GM12801 (cell line): ENCODE data around the gene ITPR3.

Source experiments
- TF ChIP-seq, protein P1 (sequence below): IDR thresholded peaks from one replicate; pipeline ENCODE4 v1.5.1; 2011; ENCODE audit warnings: control low read depth; ENCODE audit not compliant: insufficient read length; ENCODE audit errors: extremely low read depth

The ITPR3 gene

DNA sequence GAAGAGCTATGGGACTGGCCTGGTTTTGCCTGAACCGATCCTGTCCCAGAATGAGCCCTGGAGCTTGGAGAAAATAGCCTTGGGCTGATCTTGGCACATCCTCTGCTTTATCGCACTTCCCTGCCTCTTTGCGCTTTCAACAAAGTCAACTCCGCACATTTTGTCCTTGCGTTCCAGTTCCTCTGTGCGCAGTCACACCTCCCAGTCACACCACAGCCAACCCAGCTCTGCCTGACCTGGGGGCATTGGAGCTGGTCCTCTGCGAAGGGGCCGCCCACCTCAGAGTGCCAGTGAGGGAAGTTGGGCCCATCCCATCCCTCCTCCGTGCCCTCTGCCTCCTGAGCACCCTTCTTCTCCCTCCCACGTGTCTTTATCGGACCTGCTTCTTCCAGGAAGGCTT lies 107.3 kb downstream of the ITPR3 start:
- TF ChIP-seq, protein P1, sequence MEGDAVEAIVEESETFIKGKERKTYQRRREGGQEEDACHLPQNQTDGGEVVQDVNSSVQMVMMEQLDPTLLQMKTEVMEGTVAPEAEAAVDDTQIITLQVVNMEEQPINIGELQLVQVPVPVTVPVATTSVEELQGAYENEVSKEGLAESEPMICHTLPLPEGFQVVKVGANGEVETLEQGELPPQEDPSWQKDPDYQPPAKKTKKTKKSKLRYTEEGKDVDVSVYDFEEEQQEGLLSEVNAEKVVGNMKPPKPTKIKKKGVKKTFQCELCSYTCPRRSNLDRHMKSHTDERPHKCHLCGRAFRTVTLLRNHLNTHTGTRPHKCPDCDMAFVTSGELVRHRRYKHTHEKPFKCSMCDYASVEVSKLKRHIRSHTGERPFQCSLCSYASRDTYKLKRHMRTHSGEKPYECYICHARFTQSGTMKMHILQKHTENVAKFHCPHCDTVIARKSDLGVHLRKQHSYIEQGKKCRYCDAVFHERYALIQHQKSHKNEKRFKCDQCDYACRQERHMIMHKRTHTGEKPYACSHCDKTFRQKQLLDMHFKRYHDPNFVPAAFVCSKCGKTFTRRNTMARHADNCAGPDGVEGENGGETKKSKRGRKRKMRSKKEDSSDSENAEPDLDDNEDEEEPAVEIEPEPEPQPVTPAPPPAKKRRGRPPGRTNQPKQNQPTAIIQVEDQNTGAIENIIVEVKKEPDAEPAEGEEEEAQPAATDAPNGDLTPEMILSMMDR, result no peak

DNA sequence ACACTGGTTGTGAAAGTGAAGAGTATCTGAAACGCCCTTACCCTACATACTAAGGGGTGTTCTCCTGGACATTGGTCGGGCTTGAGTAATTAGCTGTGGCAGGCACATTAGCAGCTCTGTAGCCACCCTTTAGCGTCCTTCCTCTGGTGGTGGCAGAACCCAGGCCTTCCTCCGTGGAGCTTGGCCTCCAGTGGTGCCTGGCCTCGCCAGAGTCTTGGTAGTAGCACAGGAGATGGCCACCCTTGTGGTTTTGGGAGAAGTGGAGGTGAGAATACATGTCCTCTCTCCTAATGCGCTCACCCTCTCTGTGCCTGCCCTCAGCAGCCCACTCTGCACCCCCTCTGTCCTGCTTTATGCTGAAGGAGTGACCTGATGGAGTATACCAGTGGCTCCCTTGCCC lies 107.9 kb downstream of the ITPR3 start:
- TF ChIP-seq, protein P1, result no peak

DNA sequence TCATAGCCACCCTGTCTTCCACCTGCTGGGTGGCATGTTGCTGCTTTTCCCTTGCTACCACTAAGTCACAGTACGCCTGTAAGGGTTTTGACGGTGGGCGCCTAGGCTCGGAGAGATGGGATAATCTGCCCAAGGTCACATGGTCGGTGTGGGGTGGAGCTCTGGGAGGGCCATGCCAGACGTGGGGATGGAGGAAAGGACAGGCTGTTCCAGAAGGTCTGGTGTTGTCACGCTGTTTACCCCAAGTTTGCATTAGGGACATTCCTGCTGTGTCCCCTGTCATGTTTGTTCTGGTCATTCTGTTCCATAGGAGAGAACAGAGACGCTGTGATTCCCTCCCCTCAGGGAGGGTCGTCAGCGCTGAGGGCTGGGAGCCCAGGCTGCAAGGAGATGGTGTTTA lies 109.5 kb downstream of the ITPR3 start:
- TF ChIP-seq, protein P1, result no peak

DNA sequence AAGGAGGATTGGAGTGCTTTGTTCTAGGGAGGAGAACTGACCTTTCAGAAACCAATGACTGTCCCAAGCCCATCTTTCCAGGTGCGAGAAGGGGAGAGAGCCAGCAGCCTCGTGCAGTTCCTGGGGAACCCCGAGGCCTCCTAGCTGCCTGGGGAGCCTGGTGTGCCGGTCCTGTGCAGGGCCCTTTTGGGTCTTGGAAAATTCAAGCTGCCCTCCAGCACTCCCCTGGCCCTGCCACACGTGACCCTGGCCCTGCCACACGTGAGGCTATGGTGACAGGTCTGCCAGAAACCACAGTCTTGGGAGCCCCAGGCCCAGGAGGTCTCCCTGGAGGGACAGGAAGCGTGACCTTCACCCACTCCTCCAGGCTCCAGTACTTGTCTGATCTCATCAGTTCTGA lies 109.9 kb downstream of the ITPR3 start:
- TF ChIP-seq, protein P1, result no peak

DNA sequence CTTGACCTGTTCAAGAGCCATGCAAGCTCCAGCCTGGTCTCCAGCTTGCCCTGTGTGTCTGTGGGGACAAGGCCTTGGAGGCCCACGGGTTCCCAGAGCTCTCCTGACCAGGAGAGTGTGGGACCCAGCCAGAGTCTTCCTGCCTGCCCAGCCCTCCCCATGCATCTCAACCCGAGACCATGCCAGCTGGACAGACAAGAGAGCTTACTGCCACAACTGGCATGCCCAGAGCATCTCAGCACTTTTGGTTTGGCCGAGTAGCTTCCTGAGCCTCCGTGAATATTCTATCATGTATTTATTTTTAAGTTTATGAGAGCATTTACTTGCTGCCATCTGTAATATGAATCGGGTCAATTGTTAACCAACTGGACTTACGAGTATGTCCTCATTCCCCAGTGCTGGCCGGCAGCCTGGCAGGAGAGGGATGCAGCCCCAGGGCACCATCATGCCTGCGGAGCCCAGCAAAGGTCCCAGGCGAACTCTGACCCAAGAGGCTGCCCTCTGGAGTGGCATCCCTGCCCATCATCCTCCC lies 110.7 kb downstream of the ITPR3 start:
- TF ChIP-seq, protein P1, result no peak

DNA sequence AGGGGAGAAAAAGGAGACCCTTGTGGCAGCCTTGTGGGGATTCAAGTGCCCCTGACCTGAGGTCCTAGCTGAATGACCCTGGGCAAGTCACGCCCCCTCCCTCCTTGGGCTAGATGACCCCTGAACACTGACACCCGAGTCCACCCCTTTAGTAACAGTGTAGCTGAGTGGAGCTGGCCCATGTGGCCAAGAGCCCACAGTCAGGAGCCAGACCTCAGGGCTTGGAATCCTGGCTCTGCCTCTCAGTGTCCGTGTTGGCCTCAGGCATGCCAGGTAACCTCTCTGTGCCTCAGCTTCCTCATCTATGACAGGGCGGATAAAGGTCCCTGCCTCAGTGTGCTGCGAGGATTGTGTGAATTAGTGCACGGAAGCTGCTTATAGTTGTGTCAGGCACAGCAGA lies 111.3 kb downstream of the ITPR3 start:
- TF ChIP-seq, protein P1, result no peak

DNA sequence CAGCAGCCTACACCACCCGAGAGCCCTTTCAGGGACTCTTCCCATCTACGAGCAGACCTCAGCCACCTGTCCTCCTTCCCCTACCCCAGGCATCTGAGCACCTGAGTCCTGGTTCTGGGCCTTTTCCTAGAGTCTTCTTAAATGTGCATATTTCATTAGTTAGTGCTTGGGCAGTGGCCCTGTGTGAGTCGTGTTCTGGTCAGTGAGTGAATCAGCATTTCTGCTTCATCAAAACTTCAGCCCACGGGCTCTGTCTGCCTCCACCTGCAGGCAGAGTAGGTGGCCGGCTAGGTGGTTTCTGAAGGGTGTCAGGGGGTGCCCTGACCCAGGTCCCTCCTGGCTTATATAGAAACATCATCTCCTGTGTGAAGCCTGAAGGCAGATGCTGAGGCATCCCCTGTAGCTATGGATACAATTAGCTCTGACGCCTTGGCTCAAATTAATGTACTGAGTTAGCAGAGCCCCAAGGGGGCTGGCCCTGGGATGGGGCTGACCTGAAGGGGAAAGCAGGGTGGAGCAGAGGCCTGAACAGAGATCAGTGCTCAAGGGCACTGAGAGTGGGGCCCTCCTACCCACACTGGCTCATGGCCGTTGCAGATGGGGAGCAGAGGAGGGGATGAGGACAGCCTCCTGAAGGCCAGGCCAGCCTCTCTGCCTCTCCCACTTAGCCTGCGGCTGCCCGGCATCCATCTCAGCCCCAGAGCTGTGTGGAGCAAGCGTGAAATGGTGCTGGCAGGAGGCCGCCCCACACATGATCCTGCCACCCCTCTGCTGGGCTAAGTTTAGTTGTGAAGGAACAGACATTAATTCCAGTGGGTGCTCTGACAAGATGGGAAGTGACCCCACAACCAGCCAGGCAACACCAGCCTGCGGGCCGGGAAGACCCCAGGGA lies 111.9 kb downstream of the ITPR3 start:
- TF ChIP-seq, protein P1, result no peak
